Esophagus muscularis mucosa (tissue), 4 donors: ENCODE data around the gene TSC22D3.

Experiments
- EP300 ChIP-seq: sonication (generic); formaldehyde crosslinking; IDR thresholded peaks from one replicate; pipeline ENCODE4 v1.6.1; 2017; ENCODE audit warnings: antibody characterized with exemption
- POLR2A ChIP-seq: fragments of 450-650 bp; IDR thresholded peaks from one replicate; pipeline ENCODE4 v1.6.1; 2017; ENCODE audit warnings: antibody characterized with exemption, moderate library complexity, mild to moderate bottlenecking, low read depth
- POLR2AphosphoS5 ChIP-seq, 2 donors: sonication (generic); formaldehyde crosslinking; IDR thresholded peaks; one replicate each; pipeline ENCODE4 v1.6.1; 2017; ENCODE audit warnings: antibody characterized with exemption in 2 of 2
- TF ChIP-seq, protein P1 (sequence below), 3 experiments: fragments of 200-600 bp in 2 of 3; fragments of 450-650 bp in 1 of 3; sonication (generic) in 2 of 3; IDR thresholded peaks; one replicate each; pipeline ENCODE4 v1.5.1; 2017 to 2019; ENCODE audit warnings: antibody characterized with exemption in 3 of 3, mild to moderate bottlenecking in 2 of 3, moderate library complexity in 1 of 3

DNA sequence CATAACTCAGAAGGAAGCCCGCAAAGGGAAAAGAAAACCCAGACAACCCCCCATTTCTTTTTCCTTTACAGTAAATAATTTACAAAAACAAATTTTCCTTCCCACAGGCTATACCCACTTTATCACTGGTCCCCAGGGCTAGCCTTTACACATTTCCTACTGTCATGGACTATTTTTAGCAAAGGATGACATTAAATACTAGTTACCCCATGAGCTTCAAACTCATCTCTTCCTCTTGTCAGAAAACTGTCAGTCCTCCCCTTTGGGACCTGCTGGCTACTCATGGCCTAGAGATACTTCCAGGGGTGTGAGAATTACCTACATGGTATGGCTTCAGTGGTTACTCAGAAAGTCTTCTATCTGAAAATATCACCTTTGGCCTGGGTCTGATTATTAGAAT, 11.9 kb downstream of the TSC22D3 start:
- TF ChIP-seq, protein P1, sequence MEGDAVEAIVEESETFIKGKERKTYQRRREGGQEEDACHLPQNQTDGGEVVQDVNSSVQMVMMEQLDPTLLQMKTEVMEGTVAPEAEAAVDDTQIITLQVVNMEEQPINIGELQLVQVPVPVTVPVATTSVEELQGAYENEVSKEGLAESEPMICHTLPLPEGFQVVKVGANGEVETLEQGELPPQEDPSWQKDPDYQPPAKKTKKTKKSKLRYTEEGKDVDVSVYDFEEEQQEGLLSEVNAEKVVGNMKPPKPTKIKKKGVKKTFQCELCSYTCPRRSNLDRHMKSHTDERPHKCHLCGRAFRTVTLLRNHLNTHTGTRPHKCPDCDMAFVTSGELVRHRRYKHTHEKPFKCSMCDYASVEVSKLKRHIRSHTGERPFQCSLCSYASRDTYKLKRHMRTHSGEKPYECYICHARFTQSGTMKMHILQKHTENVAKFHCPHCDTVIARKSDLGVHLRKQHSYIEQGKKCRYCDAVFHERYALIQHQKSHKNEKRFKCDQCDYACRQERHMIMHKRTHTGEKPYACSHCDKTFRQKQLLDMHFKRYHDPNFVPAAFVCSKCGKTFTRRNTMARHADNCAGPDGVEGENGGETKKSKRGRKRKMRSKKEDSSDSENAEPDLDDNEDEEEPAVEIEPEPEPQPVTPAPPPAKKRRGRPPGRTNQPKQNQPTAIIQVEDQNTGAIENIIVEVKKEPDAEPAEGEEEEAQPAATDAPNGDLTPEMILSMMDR (IDR thresholded peaks at IDR 0.05), result no peak
- TF ChIP-seq POLR2AphosphoS5 (IDR thresholded peaks at IDR 0.05) (no peak), POLR2A (no peak), EP300 (no peak)
